Endothelial cell of umbilical vein (primary cell): ENCODE measurements around the gene PCSK6.

Experiments
- EZH2 ChIP-seq: IDR thresholded peaks from 2 replicates; pipeline ENCODE4 v1.6.1; 2012; ENCODE audit warnings: borderline replicate concordance, low read depth, mild to moderate bottlenecking, moderate library complexity, low read length, inconsistent platforms; ENCODE audit not compliant: severe bottlenecking
- FOS ChIP-seq: IDR thresholded peaks from 2 replicates; pipeline ENCODE4 v1.6.1; 2011; ENCODE audit warnings: mild to moderate bottlenecking, low read length, moderate library complexity, borderline replicate concordance; ENCODE audit not compliant: insufficient read depth
- GATA2 ChIP-seq: IDR thresholded peaks from 2 replicates; pipeline ENCODE4 v1.7.0; 2011; ENCODE audit warnings: low read depth, mild to moderate bottlenecking, moderate library complexity, mixed read lengths, low read length; ENCODE audit not compliant: insufficient read length, insufficient read depth
- JUN ChIP-seq: IDR thresholded peaks from 2 replicates; pipeline ENCODE4 v1.6.1; 2011; ENCODE audit warnings: borderline replicate concordance, low read depth; ENCODE audit not compliant: insufficient read length, insufficient read depth
- POLR2A ChIP-seq: IDR thresholded peaks from 2 replicates; pipeline ENCODE4 v1.6.1; 2012; ENCODE audit warnings: low read depth, mild to moderate bottlenecking, control low read depth, low read length
- POLR2AphosphoS5 ChIP-seq: IDR thresholded peaks from 2 replicates; pipeline ENCODE4 v1.6.1; 2012; ENCODE audit warnings: low read depth, mild to moderate bottlenecking, control low read depth, low read length, moderate library complexity; ENCODE audit not compliant: insufficient read depth
- TF ChIP-seq, protein P1 (sequence below), 2 donors: IDR thresholded peaks; 1 replicate in 1 of 2; 2 replicates in 1 of 2; pipeline ENCODE4 v1.5.1; 2011; ENCODE audit warnings: low read length in 2 of 2, mild to moderate bottlenecking in 2 of 2, moderate library complexity in 2 of 2, control low read depth in 1 of 2, inconsistent platforms in 1 of 2, low read depth in 1 of 2; ENCODE audit not compliant: insufficient read depth in 1 of 2; ENCODE audit errors: extremely low read depth in 1 of 2

- TF ChIP-seq, protein P1, sequence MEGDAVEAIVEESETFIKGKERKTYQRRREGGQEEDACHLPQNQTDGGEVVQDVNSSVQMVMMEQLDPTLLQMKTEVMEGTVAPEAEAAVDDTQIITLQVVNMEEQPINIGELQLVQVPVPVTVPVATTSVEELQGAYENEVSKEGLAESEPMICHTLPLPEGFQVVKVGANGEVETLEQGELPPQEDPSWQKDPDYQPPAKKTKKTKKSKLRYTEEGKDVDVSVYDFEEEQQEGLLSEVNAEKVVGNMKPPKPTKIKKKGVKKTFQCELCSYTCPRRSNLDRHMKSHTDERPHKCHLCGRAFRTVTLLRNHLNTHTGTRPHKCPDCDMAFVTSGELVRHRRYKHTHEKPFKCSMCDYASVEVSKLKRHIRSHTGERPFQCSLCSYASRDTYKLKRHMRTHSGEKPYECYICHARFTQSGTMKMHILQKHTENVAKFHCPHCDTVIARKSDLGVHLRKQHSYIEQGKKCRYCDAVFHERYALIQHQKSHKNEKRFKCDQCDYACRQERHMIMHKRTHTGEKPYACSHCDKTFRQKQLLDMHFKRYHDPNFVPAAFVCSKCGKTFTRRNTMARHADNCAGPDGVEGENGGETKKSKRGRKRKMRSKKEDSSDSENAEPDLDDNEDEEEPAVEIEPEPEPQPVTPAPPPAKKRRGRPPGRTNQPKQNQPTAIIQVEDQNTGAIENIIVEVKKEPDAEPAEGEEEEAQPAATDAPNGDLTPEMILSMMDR (IDR thresholded peaks at IDR 0.05; ENCODE audit: extremely low read depth in 1 of 2, insufficient read depth in 1 of 2, low read depth in 1 of 2, low read length in 2 of 2), result no peak
- TF ChIP-seq POLR2AphosphoS5 (no peak), POLR2A (no peak), FOS (no peak), EZH2 (no peak), JUN (no peak), GATA2 (no peak)
Measured at GRCh38 chr15:101351736-101352135, 137.8 kb downstream of the PCSK6 start.
